Hypothalamus (tissue), 51 donors: ENCODE data around the gene AMMECR1.
"Not testable (repeated sequence)": the region's sequence is repeated elsewhere in the genome, so short reads cannot be mapped to it uniquely, and the experiment has no call there.

Experiments used
- DNase-seq, 51 donors: peaks; one replicate each; lab custom pipeline; 2025; lab: John Stamatoyannopoulos, UW

The AMMECR1 gene

GRCh38 chrX:110265661-110266060 lies 52.2 kb downstream of the AMMECR1 start:
- DNase-seq: no peak

- DNase-seq: no peak
Measured at GRCh38 chrX:110259117-110259516, 58.8 kb downstream of the AMMECR1 start.

- DNase-seq: no peak
Measured at GRCh38 chrX:110258552-110258951, 59.3 kb downstream of the AMMECR1 start.

GRCh38 chrX:110257889-110258288 lies 60.0 kb downstream of the AMMECR1 start:
- no peak for DNase-seq

- DNase-seq: no peak
Measured at GRCh38 chrX:110252711-110253110, 65.2 kb downstream of the AMMECR1 start.

- DNase-seq: no peak
Measured at GRCh38 chrX:110251961-110252360, 65.9 kb downstream of the AMMECR1 start.

GRCh38 chrX:110251526-110251925 lies 66.4 kb downstream of the AMMECR1 start:
- no peak for DNase-seq

GRCh38 chrX:110250847-110251246 lies 67.0 kb downstream of the AMMECR1 start:
- DNase-seq: no peak

GRCh38 chrX:110248578-110248977 lies 69.3 kb downstream of the AMMECR1 start:
- no peak for DNase-seq

- no peak for DNase-seq
Measured at GRCh38 chrX:110245011-110245410, 72.9 kb downstream of the AMMECR1 start.

- DNase-seq: no peak
Measured at GRCh38 chrX:110242371-110242770, 75.5 kb downstream of the AMMECR1 start.

GRCh38 chrX:110241816-110242215 lies 76.1 kb downstream of the AMMECR1 start:
- DNase-seq: peak in 4 of 51 donors; percentile 0 to 2 (median 0)

- not testable (repeated sequence) for DNase-seq
Measured at GRCh38 chrX:110238259-110238658, 79.6 kb downstream of the AMMECR1 start.

GRCh38 chrX:110231485-110231884 lies 86.4 kb downstream of the AMMECR1 start:
- DNase-seq: not testable (repeated sequence)

- DNase-seq: peak in 1 of 51 donors; percentile 0
Measured at GRCh38 chrX:110229497-110230111, 88.3 kb downstream of the AMMECR1 start.

GRCh38 chrX:110228453-110228852 lies 89.4 kb downstream of the AMMECR1 start:
- no peak for DNase-seq

- DNase-seq: no peak
Measured at GRCh38 chrX:110226931-110227330, 91.0 kb downstream of the AMMECR1 start.

GRCh38 chrX:110224926-110225617 lies 92.8 kb downstream of the AMMECR1 start:
- DNase-seq: no peak

- DNase-seq: no peak
Measured at GRCh38 chrX:110222497-110223257, 95.2 kb downstream of the AMMECR1 start.

GRCh38 chrX:110219920-110220319 lies 98.0 kb downstream of the AMMECR1 start:
- no peak for DNase-seq

- DNase-seq: no peak
Measured at GRCh38 chrX:110218591-110218990, 99.3 kb downstream of the AMMECR1 start.

GRCh38 chrX:110216027-110216426 lies 101.9 kb downstream of the AMMECR1 start:
- no peak for DNase-seq
